ENCODE results near the gene EML2. TPM values are rescaled to one million over a fixed set of nuclear protein-coding genes. Genes with fewer than 3 reads are reported as not detected.

Gene EML2
- total and polyA plus RNA-seq, 2 of the 4 experiments (the other 2 are of a cell fraction), result 11.8 to 25.3 TPM

DNA sequence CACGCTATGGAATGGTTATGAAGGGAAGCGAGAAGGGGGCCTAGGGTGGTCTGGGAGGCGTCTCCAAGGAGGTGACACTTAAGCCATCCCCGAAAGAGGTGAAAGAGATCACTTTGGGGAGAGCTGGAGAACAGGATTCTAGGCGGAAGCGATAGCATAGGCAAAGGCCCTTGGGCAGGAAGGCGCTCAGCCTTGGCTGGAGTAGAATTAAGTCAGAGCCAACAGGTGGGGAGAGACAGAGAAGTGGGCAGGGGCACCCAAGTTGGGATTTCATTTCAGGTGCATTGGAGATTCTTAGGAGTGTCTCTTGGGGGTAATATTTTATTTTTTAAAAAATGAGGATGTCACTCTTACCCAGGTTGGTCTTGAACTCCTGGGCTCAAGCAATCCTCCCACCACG, 42.9 kb upstream of the EML2 start:
- H4K20me1 ChIP-seq (ENCODE audit: insufficient read depth, low read length), result no peaks in the 10 kb centered on the region
- WGBS, 2 experiments (ENCODE audit: extremely low coverage in 2 of 2, insufficient read length in 1 of 2), result 68% methylated on average over 7 of the region's 8 CpGs; no CpG with 5 or more reads in 1 of the 2 experiments
- no peak overlapping the region for H2AK9ac ChIP-seq (replicated peaks; ENCODE audit: low read depth, low read length, poor library complexity)
- POLR2A ChIA-PET (ENCODE audit: unreplicated experiment), result no interaction called here
- DNase-seq, result no peak
- no peak overlapping the region for H4K8ac ChIP-seq (ENCODE audit: low read depth in 2 of 2, low read length in 2 of 2)
- H3K23ac ChIP-seq (ENCODE audit: low read depth, low read length), result no peak overlapping the region
- no peaks in the 10 kb centered on the region for H3K9me3 ChIP-seq (ENCODE audit: control insufficient read depth, insufficient read depth, low read length)
- no peak overlapping the region for H2BK120ac ChIP-seq (ENCODE audit: low read depth, low read length)
- no peak overlapping the region for H3K27ac ChIP-seq (ENCODE audit: insufficient read depth, low read length)
- intact Hi-C loops (cut with micrococcal nuclease), result no loop called here
- dilution Hi-C loops (cut with HindIII; ENCODE audit: low sequenced_read_pairs, unreplicated experiment), result no loop called here
- no peak overlapping the region for H3K56ac ChIP-seq (ENCODE audit: extremely low read depth, insufficient read depth, low read length)
- H3K14ac ChIP-seq (replicated peaks; ENCODE audit: low read depth, low read length), result no peak overlapping the region
- in situ Hi-C loops (cut with MboI; ENCODE audit: low sequenced_read_pairs), result no loop called here
- no peaks in the 10 kb centered on the region for H3K9me1 ChIP-seq (ENCODE audit: insufficient read depth, low read length)
- peaks cover 6% of the 10 kb centered on the region; the same call in 1 of the 2 replicates for H3K4me1 ChIP-seq (ENCODE audit: control insufficient read depth, insufficient read depth, low read length)
- H3K4ac ChIP-seq (ENCODE audit: low read depth, low read length), result no peak overlapping the region
- H3K4me3 ChIP-seq (ENCODE audit: insufficient read depth, low read depth, low read length), result no peak overlapping the region
- H2BK5ac ChIP-seq (ENCODE audit: low read depth, low read length, poor library complexity, severe bottlenecking), result no peak overlapping the region
- no peak overlapping the region for H4K91ac ChIP-seq (ENCODE audit: insufficient read depth, low read depth, low read length)
- peak overlapping the region; percentile 95 for H2AFZ ChIP-seq (replicated peaks; ENCODE audit: low read length, poor library complexity)
- ATAC-seq (ENCODE audit: low read depth), result no peak
- no peak overlapping the region for H2AK5ac ChIP-seq (ENCODE audit: low read depth, low read length)
- peaks cover 6% of the 10 kb centered on the region for H3K27me3 ChIP-seq (ENCODE audit: control insufficient read depth, insufficient read depth, low read length)
- H3K79me1 ChIP-seq (ENCODE audit: low read depth in 1 of 2, low read length in 2 of 2), result peaks cover 0 to 4% of the 10 kb centered on the region in 2 experiments; a peak in 1 of 4 replicates
- H2BK20ac ChIP-seq (ENCODE audit: low read depth, low read length), result no peak overlapping the region
- H4K5ac ChIP-seq (ENCODE audit: low read depth, low read length), result no peak overlapping the region
- no peak overlapping the region for H3K4me2 ChIP-seq (ENCODE audit: low read depth, low read length)
- no peak overlapping the region for H2BK15ac ChIP-seq (ENCODE audit: low read depth, low read length)
- CTCF ChIA-PET, result no interaction called here
- no TSS peak for BruUV-seq (replicated peaks)
- TF ChIP-seq RAD21 (IDR thresholded peaks at IDR 0.05; ENCODE audit: low read length), result no peak
- no peak for TF ChIP-seq FOS (IDR thresholded peaks at IDR 0.05; ENCODE audit: low read depth, low read length)
- TF ChIP-seq MAFK (IDR thresholded peaks at IDR 0.05; ENCODE audit: low read depth, low read length), result no peak
- no peak for TF ChIP-seq RFX5 (IDR thresholded peaks at IDR 0.05; ENCODE audit: low read depth, low read length)
- no peak for TF ChIP-seq CEBPB (IDR thresholded peaks at IDR 0.05; ENCODE audit: low read depth, low read length)
- no peak for TF ChIP-seq POLR2A (IDR thresholded peaks at IDR 0.05; ENCODE audit: low read depth, low read length)
- H3K9ac ChIP-seq (ENCODE audit: low read depth, low read length), result no peak overlapping the region
- peaks cover 22% of the 10 kb centered on the region for H3K36me3 ChIP-seq (ENCODE audit: control insufficient read depth, insufficient read depth, low read length)
- H3K18ac ChIP-seq (ENCODE audit: low read depth, low read length), result no peak overlapping the region
